B cell (primary cell): ENCODE measurements around the gene ITPKB. TPM values are rescaled to one million over a fixed set of nuclear protein-coding genes. Genes with fewer than 3 reads are reported as not detected.
A peak's percentile ranks its signal among the peaks of the same experiment; 100 is the strongest.

Experiments used
- ATAC-seq: fragments of 200-7000 bp; cut with Tn5 transposase; one replicate; pipeline ENCODE4 v1.10.0; 2021; ENCODE audit warnings: low read depth, mild to moderate bottlenecking, moderate number of reproducible peaks, moderate library complexity
- CTCF ChIA-PET: fragments of 350-600 bp; sonication (Branson Sonifier 250); formaldehyde crosslinking; loops from one replicate; lab custom pipeline; 2021; ENCODE audit warnings: antibody characterized with exemption, inconsistent platforms; lab: Charles Lee
- POLR2A ChIA-PET: fragments of 350-600 bp; sonication (Branson Sonifier 250); formaldehyde crosslinking; loops from one replicate; lab custom pipeline; 2021; ENCODE audit warnings: antibody characterized with exemption; lab: Charles Lee
- DNase-seq: peaks from one replicate; pipeline ENCODE4 v3.0.0; 2013
- H2AFZ ChIP-seq: 2 replicates; pipeline ENCODE4 v1.6.1; 2012; ENCODE audit warnings: mild to moderate bottlenecking, low read depth, low read length; ENCODE audit not compliant: insufficient read depth, poor library complexity, severe bottlenecking
- H3K27ac ChIP-seq, 2 donors: 1 replicate in 1 of 2; 2 replicates in 1 of 2; pipeline ENCODE4 v1.5.1; 2012 to 2013; ENCODE audit warnings: low read length in 2 of 2, mild to moderate bottlenecking in 2 of 2, moderate library complexity in 1 of 2
- H3K27me3 ChIP-seq, 4 experiments: fragments of 200-600 bp in 1 of 4; sonication (generic) in 1 of 4; replicated peaks in 1 of 4; 1 replicate in 2 of 4; 2 replicates in 2 of 4; pipeline versions ENCODE4 v1.6.1 to v1.7.0; 2013 to 2016; ENCODE audit warnings: low read length in 3 of 4, mild to moderate bottlenecking in 2 of 4, mixed read lengths in 1 of 4, moderate library complexity in 1 of 4; ENCODE audit not compliant: insufficient read depth in 4 of 4, control insufficient read depth in 3 of 4; ENCODE audit errors: control extremely low read depth in 1 of 4
- H3K36me3 ChIP-seq, 2 experiments: replicated peaks in 1 of 2; 1 replicate in 1 of 2; 2 replicates in 1 of 2; pipeline versions ENCODE4 v1.6.1 to v1.7.1; 2013; ENCODE audit warnings: low read length in 1 of 2; ENCODE audit not compliant: insufficient read depth in 2 of 2, control insufficient read depth in 1 of 2; ENCODE audit errors: control extremely low read depth in 1 of 2, extremely low read depth in 1 of 2
- H3K4me1 ChIP-seq, 2 donors: fragments of 200-600 bp in 1 of 2; sonication (generic) in 1 of 2; 1 replicate in 1 of 2; 2 replicates in 1 of 2; pipeline versions ENCODE4 v1.5.1 to v1.6.1; 2013 to 2017; ENCODE audit warnings: low read length in 2 of 2; ENCODE audit not compliant: control insufficient read depth in 2 of 2, insufficient read depth in 2 of 2
- H3K4me2 ChIP-seq: replicated peaks from 2 replicates; pipeline ENCODE3; 2012; ENCODE audit warnings: mild to moderate bottlenecking, low read depth, low read length; ENCODE audit not compliant: poor library complexity, severe bottlenecking
- H3K4me3 ChIP-seq, 5 experiments: fragments of 200-600 bp in 1 of 5; sonication (generic) in 1 of 5; 1 replicate in 3 of 5; 2 replicates in 2 of 5; pipeline versions ENCODE4 v1.5.1 to v1.7.0; 2011 to 2016; ENCODE audit warnings: low read length in 4 of 5, mild to moderate bottlenecking in 4 of 5, low read depth in 2 of 5, control low read depth in 1 of 5, moderate library complexity in 1 of 5; ENCODE audit not compliant: insufficient read depth in 1 of 5; ENCODE audit errors: control extremely low read depth in 1 of 5, extremely low read depth in 1 of 5
- H3K79me2 ChIP-seq: fragments of 200-600 bp; sonication (generic); one replicate; pipeline ENCODE4 v1.6.0; 2016; ENCODE audit warnings: low read length; ENCODE audit not compliant: control insufficient read depth, insufficient read depth
- H3K9ac ChIP-seq: fragments of 200-600 bp; sonication (generic); 2 replicates; pipeline ENCODE4 v1.6.1; 2017; ENCODE audit warnings: mild to moderate bottlenecking, low read length, moderate library complexity
- H3K9me3 ChIP-seq, 3 donors: one replicate each; pipeline versions ENCODE4 v1.6.1 to v1.7.1; 2013; ENCODE audit warnings: low read length in 2 of 3; ENCODE audit not compliant: control insufficient read depth in 2 of 3, insufficient read depth in 1 of 3; ENCODE audit errors: control extremely low read depth in 1 of 3
- H4K20me1 ChIP-seq: 2 replicates; pipeline ENCODE4 v1.6.0; 2012; ENCODE audit warnings: mild to moderate bottlenecking, low read length; ENCODE audit not compliant: insufficient read depth, control insufficient read depth, poor library complexity, severe bottlenecking
- H3K27ac Mint-ChIP-seq: one replicate; pipeline ENCODE4 v1.8.0; 2021; ENCODE audit warnings: mixed read lengths
- H3K27me3 Mint-ChIP-seq: one replicate; pipeline ENCODE4 v1.8.0; 2021; ENCODE audit warnings: mixed read lengths
- H3K4me1 Mint-ChIP-seq: one replicate; pipeline ENCODE4 v1.8.0; 2021; ENCODE audit warnings: mixed read lengths
- H3K4me3 Mint-ChIP-seq: one replicate; pipeline ENCODE4 v1.8.0; 2021; ENCODE audit warnings: mixed read lengths
- H3K9me3 Mint-ChIP-seq: one replicate; pipeline ENCODE4 v1.8.0; 2022; ENCODE audit warnings: mixed read lengths; ENCODE audit not compliant: insufficient read depth
- EZH2 ChIP-seq: IDR thresholded peaks from 2 replicates; pipeline ENCODE4 v1.6.1; 2012; ENCODE audit warnings: borderline replicate concordance, low read depth, mild to moderate bottlenecking, moderate library complexity, low read length; ENCODE audit not compliant: insufficient read depth, poor library complexity, severe bottlenecking
- WGBS: methylation state at CpG from one replicate; pipeline ENCODE4 v1.1.5; 2013; ENCODE audit warnings: missing lambda C conversion rate; ENCODE audit not compliant: insufficient coverage; 5-methylcytosine and 5-hydroxymethylcytosine counted together
- intact Hi-C: fragments of 100-400 bp; cut with micrococcal nuclease; formaldehyde crosslinking; loops from one replicate; pipeline ENCODE4 v1.10.0; 2022
- polyA plus RNA-seq: library from polyadenylated mRNA; depleted of rRNA; stranded (reverse); fragments of >200 nt; gene quantifications from 2 replicates; pipeline ENCODE4 v1.2.3, GENCODE V29; 2012
- total RNA-seq, 2 donors: library from RNA; stranded (reverse); fragments of 120-200 nt in 1 of 2; gene quantifications; 1 replicate in 1 of 2; 2 replicates in 1 of 2; pipeline versions ENCODE4 v1.2.3 to v1.2.4, GENCODE V29; 2013 to 2022
- TF ChIP-seq, protein P1 (sequence below): fragments of 200-600 bp; IDR thresholded peaks from one replicate; pipeline ENCODE4 v1.8.0; 2022; ENCODE audit warnings: antibody characterized with exemption, mild to moderate bottlenecking

Gene ITPKB
- total and polyA plus RNA-seq, 2 donors (not counting 1 experiment from before 2014, with no cell fraction given): 21.8 to 93.5 TPM

DNA sequence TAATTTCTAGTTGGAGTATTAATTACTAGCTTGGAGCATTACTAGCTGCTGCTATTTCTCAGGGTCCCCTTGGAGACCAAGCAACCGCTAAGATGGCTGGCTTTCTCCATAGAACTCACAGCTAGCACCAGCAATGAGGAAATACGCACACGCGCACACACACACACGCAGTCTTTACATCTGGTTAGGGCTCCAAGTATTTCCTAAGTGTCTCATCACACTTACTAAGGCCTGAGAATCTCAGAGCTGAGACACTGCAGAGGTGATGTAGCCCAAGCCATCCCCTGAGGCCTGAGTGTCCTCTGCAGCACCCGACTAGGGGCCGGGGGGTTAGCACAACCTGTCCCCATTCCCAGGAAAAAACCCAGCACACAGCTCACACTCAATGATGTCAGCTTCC lies 42.5 kb downstream of the ITPKB start:
- Histone ChIP-seq H3K27me3 (no peaks in the 10 kb centered on the region), H3K9ac (peak overlapping the region; percentile 13), H3K4me3 (no peak overlapping the region), H3K9me3 (no peaks in the 10 kb centered on the region), H3K4me1 (peaks cover 87 to 95% of the 10 kb centered on the region in 2 donors), H3K27ac (peak overlapping the region; percentile 93 to 94), H3K4me2 (peak overlapping the region; percentile 51), H3K36me3 (peaks cover 0 to 5% of the 10 kb centered on the region in 2 experiments), H3K79me2 (peaks cover 92% of the 10 kb centered on the region), H2AFZ (no peak overlapping the region), H4K20me1 (no peaks in the 10 kb centered on the region)
- Mint-ChIP-seq H3K27ac (peak overlapping the region; percentile 95), H3K9me3 (no peaks in the 10 kb centered on the region), H3K4me3 (peak overlapping the region; percentile 75), H3K4me1 (peaks cover 92% of the 10 kb centered on the region), H3K27me3 (no peaks in the 10 kb centered on the region)
- DNase-seq (no peak), ATAC-seq (no peak)
- CTCF ChIA-PET: interaction anchor here (0.7 to 5.7 kb wide), 8 partner anchors 8 to 70 kb away, joined by 3 to 32 read pairs (median 4); no protein-coding TSS in a partner anchor
- intact Hi-C loops: loop anchor here (2.0 to 5.0 kb wide), 2 partner anchors 16 to 289 kb away; partner anchors contain the start of gene PARP1
- TF ChIP-seq EZH2: no peak
- TF ChIP-seq, protein P1, sequence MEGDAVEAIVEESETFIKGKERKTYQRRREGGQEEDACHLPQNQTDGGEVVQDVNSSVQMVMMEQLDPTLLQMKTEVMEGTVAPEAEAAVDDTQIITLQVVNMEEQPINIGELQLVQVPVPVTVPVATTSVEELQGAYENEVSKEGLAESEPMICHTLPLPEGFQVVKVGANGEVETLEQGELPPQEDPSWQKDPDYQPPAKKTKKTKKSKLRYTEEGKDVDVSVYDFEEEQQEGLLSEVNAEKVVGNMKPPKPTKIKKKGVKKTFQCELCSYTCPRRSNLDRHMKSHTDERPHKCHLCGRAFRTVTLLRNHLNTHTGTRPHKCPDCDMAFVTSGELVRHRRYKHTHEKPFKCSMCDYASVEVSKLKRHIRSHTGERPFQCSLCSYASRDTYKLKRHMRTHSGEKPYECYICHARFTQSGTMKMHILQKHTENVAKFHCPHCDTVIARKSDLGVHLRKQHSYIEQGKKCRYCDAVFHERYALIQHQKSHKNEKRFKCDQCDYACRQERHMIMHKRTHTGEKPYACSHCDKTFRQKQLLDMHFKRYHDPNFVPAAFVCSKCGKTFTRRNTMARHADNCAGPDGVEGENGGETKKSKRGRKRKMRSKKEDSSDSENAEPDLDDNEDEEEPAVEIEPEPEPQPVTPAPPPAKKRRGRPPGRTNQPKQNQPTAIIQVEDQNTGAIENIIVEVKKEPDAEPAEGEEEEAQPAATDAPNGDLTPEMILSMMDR: no peak
- POLR2A ChIA-PET: interaction anchor here (0.6 kb wide), 1 partner anchor 8 kb away, joined by 3 read pairs; no protein-coding TSS in a partner anchor
- WGBS: 88% methylated on average over 7 of the region's 7 CpGs

DNA sequence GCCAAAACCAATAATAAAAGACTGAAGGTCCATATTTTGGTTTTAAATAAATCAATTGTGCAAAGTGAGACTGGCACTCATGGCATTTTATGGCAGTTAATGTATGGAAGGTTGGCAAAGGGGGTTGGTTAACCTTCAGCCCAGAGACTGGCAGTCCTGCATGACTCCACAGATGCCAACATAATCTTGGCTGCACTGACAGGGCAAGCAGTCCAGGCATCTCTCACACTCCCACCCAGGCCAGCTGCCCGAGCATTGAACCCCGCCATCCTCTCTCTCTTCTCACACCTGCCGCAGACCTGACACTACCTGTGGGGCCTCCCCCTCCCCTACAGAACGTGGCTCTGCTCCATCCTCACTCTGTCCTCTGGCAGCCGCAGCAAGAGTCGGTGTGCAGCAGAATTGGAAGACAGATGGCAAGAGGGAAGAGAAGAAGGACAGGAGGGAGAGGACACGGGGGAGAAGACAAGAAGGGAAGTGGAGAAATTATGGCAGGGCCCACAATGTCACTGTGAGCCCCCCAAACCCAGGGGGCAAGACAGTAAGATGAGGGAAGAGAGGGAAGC lies 43.7 kb downstream of the ITPKB start:
- no peak for ATAC-seq
- 89% methylated on average over 4 of the region's 7 CpGs for WGBS
- H3K4me1 ChIP-seq: peaks cover 93 to 98% of the 10 kb centered on the region in 2 donors

More for the DNA sequence above, 43.7 kb downstream of the ITPKB start:
- TF ChIP-seq, protein P1: no peak
- TF ChIP-seq EZH2: no peak
- Mint-ChIP-seq H3K27me3 (no peaks in the 10 kb centered on the region), H3K27ac (peak overlapping the region; percentile 78), H3K9me3 (no peaks in the 10 kb centered on the region), H3K4me3 (peak overlapping the region; percentile 52), H3K4me1 (peaks cover 95% of the 10 kb centered on the region)
- Histone ChIP-seq H3K79me2 (peaks cover 94% of the 10 kb centered on the region), H2AFZ (no peak overlapping the region), H3K36me3 (peaks cover 0 to 5% of the 10 kb centered on the region in 2 experiments), H3K9me3 (no peaks in the 10 kb centered on the region), H3K27ac (peak overlapping the region; percentile 93 to 94), H3K9ac (no peak overlapping the region), H3K4me3 (no peak overlapping the region), H3K4me2 (peak overlapping the region; percentile 33), H3K27me3 (no peaks in the 10 kb centered on the region), H4K20me1 (no peaks in the 10 kb centered on the region)
- CTCF ChIA-PET: interaction anchor here (0.7 to 5.7 kb wide), 4 partner anchors 7 to 69 kb away, joined by 3 to 32 read pairs (median 4); no protein-coding TSS in a partner anchor
- POLR2A ChIA-PET: no interaction called here
- DNase-seq: no peak
- intact Hi-C loops: loop anchor here (5.0 kb wide), 1 partner anchor 288 kb away; the partner anchor contains the start of gene PARP1
